GM21619 (cell line): ENCODE results near the gene CHRNA3.
A peak's percentile ranks its signal among the peaks of the same experiment; 100 is the strongest.
"Not testable (repeated sequence)": the region's sequence is repeated elsewhere in the genome, so short reads cannot be mapped to it uniquely, and the experiment has no call there.

Experiments
- ATAC-seq: cut with Tn5 transposase; IDR thresholded peaks from one replicate; pipeline ENCODE4 v1.9.1; 2021; ENCODE audit not compliant: unreplicated experiment

The CHRNA3 gene

GRCh38 chr15:78564743-78565096 is 56.1 kb downstream of the CHRNA3 start:
- peak; percentile 15 for ATAC-seq

- no peak for ATAC-seq
Observed at GRCh38 chr15:78563092-78563491, 57.7 kb downstream of the CHRNA3 start.

GRCh38 chr15:78561490-78561889 is 59.3 kb downstream of the CHRNA3 start:
- no peak for ATAC-seq

GRCh38 chr15:78560201-78560600 is 60.6 kb downstream of the CHRNA3 start:
- ATAC-seq, result not testable (repeated sequence)

- ATAC-seq, result no peak
Observed at GRCh38 chr15:78552597-78552996, 68.2 kb downstream of the CHRNA3 start.

- no peak for ATAC-seq
Observed at GRCh38 chr15:78551902-78552301, 68.9 kb downstream of the CHRNA3 start.

- no peak for ATAC-seq
Observed at GRCh38 chr15:78550815-78551214, 70.0 kb downstream of the CHRNA3 start.

- ATAC-seq, result no peak
Observed at GRCh38 chr15:78550194-78550593, 70.6 kb downstream of the CHRNA3 start.
